ENCODE data around the gene PODXL2.

Gene PODXL2

DNA sequence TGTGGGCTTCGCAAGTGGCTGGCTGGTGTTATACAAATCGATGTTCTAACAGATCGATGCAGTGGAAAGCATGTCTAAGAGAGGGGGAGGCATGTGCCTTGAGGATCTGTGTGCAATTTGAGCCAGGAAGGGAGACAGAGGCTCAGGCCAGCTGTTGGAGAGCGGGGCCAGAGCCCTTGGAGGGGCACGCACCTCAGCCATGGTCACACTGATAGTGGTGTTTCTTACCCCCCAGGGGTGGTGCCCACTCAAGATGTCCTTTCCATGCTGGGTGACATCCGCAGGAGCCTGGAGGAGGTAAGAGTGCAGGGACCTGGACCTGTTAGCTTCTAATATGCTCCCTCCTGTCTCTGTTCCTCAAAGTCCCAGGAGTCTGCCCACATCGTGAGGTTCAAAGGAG is 39.9 kb downstream of the PODXL2 start:
- Histone ChIP-seq H3K27ac (no peak overlapping the region), H3K79me2 (ENCODE audit: insufficient read depth, low read depth) (no peaks in the 10 kb centered on the region), H4K20me1 (ENCODE audit: insufficient read depth) (no peaks in the 10 kb centered on the region), H3K27me3 (ENCODE audit: insufficient read depth, low read depth) (no peaks in the 10 kb centered on the region), H3K4me3 (IDR thresholded peaks at IDR 0.05; ENCODE audit: insufficient read depth, low read depth, low read length) (no peak overlapping the region), H3K4me2 (no peak overlapping the region), H3K9ac (no peak overlapping the region), H3K4me1 (ENCODE audit: low read depth, poor library complexity, severe bottlenecking) (peaks cover 13% of the 10 kb centered on the region), H2AFZ (ENCODE audit: low read depth) (no peak overlapping the region), H3K36me3 (ENCODE audit: insufficient read depth) (no peaks in the 10 kb centered on the region)
- TF ChIP-seq, protein P1, sequence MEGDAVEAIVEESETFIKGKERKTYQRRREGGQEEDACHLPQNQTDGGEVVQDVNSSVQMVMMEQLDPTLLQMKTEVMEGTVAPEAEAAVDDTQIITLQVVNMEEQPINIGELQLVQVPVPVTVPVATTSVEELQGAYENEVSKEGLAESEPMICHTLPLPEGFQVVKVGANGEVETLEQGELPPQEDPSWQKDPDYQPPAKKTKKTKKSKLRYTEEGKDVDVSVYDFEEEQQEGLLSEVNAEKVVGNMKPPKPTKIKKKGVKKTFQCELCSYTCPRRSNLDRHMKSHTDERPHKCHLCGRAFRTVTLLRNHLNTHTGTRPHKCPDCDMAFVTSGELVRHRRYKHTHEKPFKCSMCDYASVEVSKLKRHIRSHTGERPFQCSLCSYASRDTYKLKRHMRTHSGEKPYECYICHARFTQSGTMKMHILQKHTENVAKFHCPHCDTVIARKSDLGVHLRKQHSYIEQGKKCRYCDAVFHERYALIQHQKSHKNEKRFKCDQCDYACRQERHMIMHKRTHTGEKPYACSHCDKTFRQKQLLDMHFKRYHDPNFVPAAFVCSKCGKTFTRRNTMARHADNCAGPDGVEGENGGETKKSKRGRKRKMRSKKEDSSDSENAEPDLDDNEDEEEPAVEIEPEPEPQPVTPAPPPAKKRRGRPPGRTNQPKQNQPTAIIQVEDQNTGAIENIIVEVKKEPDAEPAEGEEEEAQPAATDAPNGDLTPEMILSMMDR (conservative IDR thresholded peaks at IDR 0.05; ENCODE audit: low read depth, low read length) = no peak

DNA sequence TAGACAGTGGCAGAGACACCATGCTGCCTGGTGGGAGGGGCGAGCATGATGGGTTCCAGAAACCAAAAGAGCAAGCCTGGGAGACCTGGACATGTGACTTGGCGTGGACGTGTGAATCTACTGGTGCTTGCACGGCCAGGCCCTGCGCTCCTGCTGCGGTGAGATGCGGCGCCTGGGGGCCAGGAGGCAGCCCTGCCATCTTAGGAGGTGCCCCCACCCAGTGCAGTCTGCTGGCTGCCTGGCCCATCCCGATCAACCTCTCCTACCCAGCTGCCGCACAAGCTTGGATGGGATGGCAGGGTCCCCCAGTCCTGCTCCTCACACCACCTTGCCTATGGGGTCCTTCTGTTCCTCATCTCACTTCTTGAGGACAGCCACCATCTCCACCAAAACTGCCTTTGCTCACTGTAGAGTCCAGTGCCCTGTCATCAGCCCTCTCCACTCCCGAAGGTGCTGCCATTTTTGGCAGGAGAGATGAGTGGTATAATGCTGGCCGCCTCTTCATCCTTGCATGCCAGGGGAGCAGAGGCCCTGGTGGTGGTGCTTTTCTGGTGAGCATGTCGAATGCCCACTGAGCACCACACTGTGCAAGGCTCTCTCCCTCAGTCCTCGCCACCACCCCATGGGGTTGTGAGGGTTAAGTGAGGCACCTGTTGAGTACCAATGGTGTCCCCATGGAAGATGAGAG is 40.7 kb downstream of the PODXL2 start:
- no peaks in the 10 kb centered on the region for H3K79me2 ChIP-seq (ENCODE audit: insufficient read depth, low read depth)
- H2AFZ ChIP-seq (ENCODE audit: low read depth) = no peak overlapping the region
- H3K9ac ChIP-seq = no peak overlapping the region
- no peaks in the 10 kb centered on the region for H4K20me1 ChIP-seq (ENCODE audit: insufficient read depth)
- H3K4me2 ChIP-seq = no peak overlapping the region
- H3K36me3 ChIP-seq (ENCODE audit: insufficient read depth) = no peaks in the 10 kb centered on the region
- no peaks in the 10 kb centered on the region for H3K27me3 ChIP-seq (ENCODE audit: insufficient read depth, low read depth)
- TF ChIP-seq, protein P1 (conservative IDR thresholded peaks at IDR 0.05; ENCODE audit: low read depth, low read length) = no peak
- H3K4me3 ChIP-seq (IDR thresholded peaks at IDR 0.05; ENCODE audit: insufficient read depth, low read depth, low read length) = no peak overlapping the region
- no peak overlapping the region for H3K27ac ChIP-seq
- H3K4me1 ChIP-seq (ENCODE audit: low read depth, poor library complexity, severe bottlenecking) = peaks cover 13% of the 10 kb centered on the region

DNA sequence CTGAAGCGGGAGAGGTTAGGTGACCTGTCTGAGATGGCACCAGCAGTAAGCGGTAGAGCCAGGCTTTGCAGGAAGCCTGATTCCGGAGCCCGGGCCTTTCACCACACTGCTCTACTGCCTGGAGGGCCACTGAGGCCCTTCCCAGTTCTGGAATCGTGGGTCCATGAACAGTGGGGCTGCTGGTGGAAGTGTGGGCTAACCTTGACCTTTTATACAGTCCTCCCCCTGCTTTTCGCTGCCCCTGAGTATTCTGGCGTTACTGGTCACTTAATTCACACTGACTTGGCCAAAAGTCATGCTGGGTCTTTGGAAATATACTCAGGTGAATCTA is 41.2 kb downstream of the PODXL2 start:
- TF ChIP-seq, protein P1 (conservative IDR thresholded peaks at IDR 0.05; ENCODE audit: low read depth, low read length) = no peak
- no peaks in the 10 kb centered on the region for H4K20me1 ChIP-seq (ENCODE audit: insufficient read depth)
- H2AFZ ChIP-seq (ENCODE audit: low read depth) = no peak overlapping the region
- no peak overlapping the region for H3K9ac ChIP-seq
- no peak overlapping the region for H3K4me3 ChIP-seq (IDR thresholded peaks at IDR 0.05; ENCODE audit: insufficient read depth, low read depth, low read length)
- H3K36me3 ChIP-seq (ENCODE audit: insufficient read depth) = no peaks in the 10 kb centered on the region
- H3K27me3 ChIP-seq (ENCODE audit: insufficient read depth, low read depth) = no peaks in the 10 kb centered on the region
- no peak overlapping the region for H3K27ac ChIP-seq
- no peaks in the 10 kb centered on the region for H3K79me2 ChIP-seq (ENCODE audit: insufficient read depth, low read depth)
- H3K4me1 ChIP-seq (ENCODE audit: low read depth, poor library complexity, severe bottlenecking) = peaks cover 13% of the 10 kb centered on the region
- H3K4me2 ChIP-seq = no peak overlapping the region

DNA sequence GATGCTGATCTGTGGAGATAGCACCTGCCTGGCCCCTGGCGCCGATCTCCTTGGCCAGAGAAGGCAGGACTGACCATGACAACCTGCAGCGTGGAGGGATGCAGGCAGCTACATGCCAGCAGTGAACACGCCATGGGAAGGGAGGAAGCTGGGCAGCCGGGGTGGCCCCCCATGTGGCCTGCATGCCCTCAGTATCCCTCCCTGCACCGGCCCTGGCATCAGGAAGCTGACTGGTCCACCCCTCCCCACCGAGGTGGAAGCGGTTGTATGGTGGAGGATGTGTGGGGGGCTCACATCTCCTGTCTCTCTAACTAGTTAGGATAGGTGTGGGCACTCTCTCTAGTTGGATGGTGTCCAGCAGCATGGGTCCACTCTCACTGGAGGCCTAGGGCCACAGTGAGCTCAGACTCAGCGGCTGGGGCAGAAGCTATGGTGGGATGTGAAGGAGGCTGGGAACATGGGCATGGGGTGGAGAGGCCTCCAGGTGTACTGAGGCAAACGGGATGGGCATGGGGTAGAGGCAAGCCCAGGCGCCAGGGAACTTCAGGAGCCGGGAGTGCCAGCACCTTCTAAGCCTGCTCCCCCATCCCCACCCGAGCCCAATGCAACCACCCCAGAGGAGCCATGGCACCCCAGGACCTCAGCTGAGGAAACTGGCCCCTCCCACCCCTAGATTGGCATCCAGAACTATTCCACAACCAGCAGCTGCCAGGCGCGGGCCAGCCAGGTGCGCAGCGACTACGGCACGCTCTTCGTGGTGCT is 42.0 kb downstream of the PODXL2 start:
- no peak overlapping the region for H2AFZ ChIP-seq (ENCODE audit: low read depth)
- no peaks in the 10 kb centered on the region for H3K27me3 ChIP-seq (ENCODE audit: insufficient read depth, low read depth)
- no peak overlapping the region for H3K4me3 ChIP-seq (IDR thresholded peaks at IDR 0.05; ENCODE audit: insufficient read depth, low read depth, low read length)
- no peak overlapping the region for H3K27ac ChIP-seq
- peaks cover 13% of the 10 kb centered on the region for H3K4me1 ChIP-seq (ENCODE audit: low read depth, poor library complexity, severe bottlenecking)
- H4K20me1 ChIP-seq (ENCODE audit: insufficient read depth) = no peaks in the 10 kb centered on the region
- H3K36me3 ChIP-seq (ENCODE audit: insufficient read depth) = no peaks in the 10 kb centered on the region
- 0 out of 2 replicates have a peak overlapping the region, but pooled peaks have one; percentile 99 for H3K4me2 ChIP-seq
- TF ChIP-seq, protein P1 (conservative IDR thresholded peaks at IDR 0.05; ENCODE audit: low read depth, low read length) = no peak
- no peaks in the 10 kb centered on the region for H3K79me2 ChIP-seq (ENCODE audit: insufficient read depth, low read depth)
- H3K9ac ChIP-seq = no peak overlapping the region
